IMR-90 (cell line): ENCODE data around the gene B4GALNT3. TPM values are rescaled to one million over a fixed set of nuclear protein-coding genes. Genes with fewer than 3 reads are reported as not detected.

Experiments
- ATAC-seq: fragments of 200-7000 bp; cut with Tn5 transposase; 2 replicates; pipeline ENCODE4 v1.9.1; 2020; ENCODE audit warnings: low read depth, mild to moderate bottlenecking, moderate library complexity
- BruUV-seq: library from RNA; stranded (reverse); fragments of 400-500 nt; replicated peaks from 2 replicates; lab custom pipeline; 2021; lab: Mats Ljungman, UMichigan
- CTCF ChIA-PET: fragments of 300-600 bp; formaldehyde crosslinking; extraction: SDS; loops from one replicate; lab custom pipeline; 2021; ENCODE audit warnings: antibody characterized with exemption; lab: Yijun Ruan, JAX
- POLR2A ChIA-PET: fragments of 300-600 bp; sonication (Branson Sonifier 250); formaldehyde crosslinking; loops from one replicate; lab custom pipeline; 2022; ENCODE audit warnings: antibody characterized with exemption; ENCODE audit not compliant: unreplicated experiment; lab: Charles Lee
- DNase-seq: peaks from one replicate; pipeline ENCODE4 v3.0.0; 2013
- H2AFZ ChIP-seq: replicated peaks from 2 replicates; pipeline ENCODE3; 2013; ENCODE audit warnings: low read length, mild to moderate bottlenecking; ENCODE audit not compliant: poor library complexity
- H2AK5ac ChIP-seq: 2 replicates; pipeline ENCODE4 v1.6.1; 2013; ENCODE audit warnings: low read depth, low read length, inconsistent platforms
- H2AK9ac ChIP-seq: replicated peaks from 2 replicates; pipeline ENCODE3; 2013; ENCODE audit warnings: mild to moderate bottlenecking, low read depth, low read length, moderate library complexity; ENCODE audit not compliant: poor library complexity
- H2BK120ac ChIP-seq: 2 replicates; pipeline ENCODE4 v1.6.1; 2013; ENCODE audit warnings: low read depth, low read length, inconsistent platforms
- H2BK15ac ChIP-seq: 3 replicates; pipeline ENCODE4 v1.6.1; 2013; ENCODE audit warnings: low read depth, low read length, inconsistent platforms
- H2BK20ac ChIP-seq: 2 replicates; pipeline ENCODE4 v1.6.1; 2013; ENCODE audit warnings: low read depth, mild to moderate bottlenecking, inconsistent platforms, low read length, moderate library complexity
- H2BK5ac ChIP-seq: 2 replicates; pipeline ENCODE4 v1.6.1; 2013; ENCODE audit warnings: mild to moderate bottlenecking, low read depth, low read length, inconsistent platforms; ENCODE audit not compliant: poor library complexity, severe bottlenecking
- H3K14ac ChIP-seq: replicated peaks from 2 replicates; pipeline ENCODE4 v1.6.1; 2013; ENCODE audit warnings: low read depth, low read length, inconsistent platforms
- H3K18ac ChIP-seq: 2 replicates; pipeline ENCODE4 v1.6.1; 2013; ENCODE audit warnings: low read depth, low read length, control low read depth
- H3K23ac ChIP-seq: 2 replicates; pipeline ENCODE4 v1.6.1; 2013; ENCODE audit warnings: low read depth, low read length, inconsistent platforms
- H3K27ac ChIP-seq: 2 replicates; pipeline ENCODE4 v1.5.1; 2013; ENCODE audit warnings: mild to moderate bottlenecking, control low read depth, low read length; ENCODE audit not compliant: insufficient read depth
- H3K27me3 ChIP-seq: 2 replicates; pipeline ENCODE4 v1.6.1; 2013; ENCODE audit warnings: low read length; ENCODE audit not compliant: control insufficient read depth, insufficient read depth
- H3K36me3 ChIP-seq: 2 replicates; pipeline ENCODE4 v1.6.1; 2013; ENCODE audit warnings: low read length, mixed read lengths; ENCODE audit not compliant: control insufficient read depth, insufficient read depth
- H3K4ac ChIP-seq: 2 replicates; pipeline ENCODE4 v1.6.1; 2013; ENCODE audit warnings: low read depth, low read length, inconsistent platforms
- H3K4me1 ChIP-seq: 2 replicates; pipeline ENCODE4 v1.6.1; 2013; ENCODE audit warnings: low read length, mixed read lengths; ENCODE audit not compliant: control insufficient read depth, insufficient read depth
- H3K4me2 ChIP-seq: 2 replicates; pipeline ENCODE4 v1.6.1; 2013; ENCODE audit warnings: low read depth, mild to moderate bottlenecking, control low read depth, low read length, moderate library complexity
- H3K4me3 ChIP-seq: 2 replicates; pipeline ENCODE4 v1.5.1; 2013; ENCODE audit warnings: low read depth, mild to moderate bottlenecking, control low read depth, low read length, moderate library complexity; ENCODE audit not compliant: insufficient read depth
- H3K56ac ChIP-seq: 2 replicates; pipeline ENCODE4 v1.6.1; 2013; ENCODE audit warnings: low read length, inconsistent platforms; ENCODE audit not compliant: insufficient read depth; ENCODE audit errors: extremely low read depth
- H3K79me1 ChIP-seq, 2 experiments: 2 replicates each; pipeline ENCODE4 v1.6.1; 2013; ENCODE audit warnings: low read length in 2 of 2, inconsistent platforms in 1 of 2, low read depth in 1 of 2
- H3K9ac ChIP-seq: 2 replicates; pipeline ENCODE4 v1.6.1; 2013; ENCODE audit warnings: low read depth, low read length, control low read depth
- H3K9me1 ChIP-seq: 2 replicates; pipeline ENCODE4 v1.6.1; 2013; ENCODE audit warnings: low read length, inconsistent platforms; ENCODE audit not compliant: insufficient read depth
- H3K9me3 ChIP-seq: 2 replicates; pipeline ENCODE4 v1.6.1; 2013; ENCODE audit warnings: low read length; ENCODE audit not compliant: control insufficient read depth, insufficient read depth
- H4K20me1 ChIP-seq: 2 replicates; pipeline ENCODE4 v1.6.1; 2013; ENCODE audit warnings: low read length, inconsistent platforms; ENCODE audit not compliant: insufficient read depth
- H4K5ac ChIP-seq: 2 replicates; pipeline ENCODE4 v1.6.1; 2013; ENCODE audit warnings: mild to moderate bottlenecking, low read depth, low read length, control low read depth
- H4K8ac ChIP-seq, 2 experiments: 2 replicates each; pipeline ENCODE4 v1.6.1; 2013; ENCODE audit warnings: low read depth in 2 of 2, low read length in 2 of 2, control low read depth in 1 of 2, inconsistent platforms in 1 of 2
- H4K91ac ChIP-seq: 2 replicates; pipeline ENCODE4 v1.6.1; 2013; ENCODE audit warnings: low read depth, low read length, inconsistent platforms; ENCODE audit not compliant: insufficient read depth
- CEBPB ChIP-seq: IDR thresholded peaks from 2 replicates; pipeline ENCODE4 v1.6.1; 2012; ENCODE audit warnings: low read depth, low read length, improper control_type of control experiment
- CHD1 ChIP-seq: IDR thresholded peaks from 2 replicates; pipeline ENCODE4 v1.6.1; 2012; ENCODE audit warnings: low read depth, low read length, improper control_type of control experiment
- CTCF ChIP-seq: conservative IDR thresholded peaks from 2 replicates; pipeline ENCODE4 v1.5.1; 2012; ENCODE audit warnings: mild to moderate bottlenecking, low read depth, low read length, improper control_type of control experiment
- MAFK ChIP-seq: IDR thresholded peaks from 2 replicates; pipeline ENCODE4 v1.6.1; 2012; ENCODE audit warnings: low read depth, low read length, improper control_type of control experiment
- MXI1 ChIP-seq: IDR thresholded peaks from 2 replicates; pipeline ENCODE4 v1.6.1; 2012; ENCODE audit warnings: low read depth, mild to moderate bottlenecking, low read length, moderate library complexity, borderline replicate concordance
- POLR2A ChIP-seq: IDR thresholded peaks from 2 replicates; pipeline ENCODE4 v1.6.1; 2012; ENCODE audit warnings: mild to moderate bottlenecking, low read depth, low read length
- RFX5 ChIP-seq: IDR thresholded peaks from 2 replicates; pipeline ENCODE4 v1.8.0; 2012; ENCODE audit warnings: low read depth, mild to moderate bottlenecking, low read length, moderate library complexity
- WGBS, 2 experiments: methylation state at CpG; one replicate each; pipeline versions ENCODE4 v1.1.5 to v1.1.7; 2013; ENCODE audit warnings: missing lambda C conversion rate in 2 of 2; ENCODE audit not compliant: insufficient read length in 1 of 2; ENCODE audit errors: extremely low coverage in 2 of 2; 5-methylcytosine and 5-hydroxymethylcytosine counted together
- dilution Hi-C: fragments of 300-500 bp; cut with HindIII; formaldehyde crosslinking; loops from one replicate; pipeline ENCODE4 v1.14.3; 2018; ENCODE audit warnings: low sequenced_read_pairs; ENCODE audit not compliant: unreplicated experiment
- in situ Hi-C: fragments of 300-500 bp; cut with MboI; formaldehyde crosslinking; loops from 3 replicates; pipeline ENCODE4 v1.14.3; 2019; ENCODE audit warnings: low sequenced_read_pairs, inconsistent platforms, mixed read lengths
- intact Hi-C: fragments of 100-400 bp; cut with micrococcal nuclease; formaldehyde crosslinking; loops from 2 replicates; pipeline ENCODE4 v1.10.0; 2022
- polyA plus RNA-seq, 3 experiments: library from polyadenylated mRNA; depleted of rRNA; stranded (reverse); fragments of >200 nt; gene quantifications; 2 replicates each; pipeline ENCODE4 v1.2.3, GENCODE V29; 2012; ENCODE audit warnings: low replicate concordance in 1 of 3
- total RNA-seq: library from RNA; depleted of rRNA; stranded (reverse); fragments of >200 nt; gene quantifications from 2 replicates; pipeline ENCODE4 v1.2.3, GENCODE V29; 2012
- TF ChIP-seq, protein P1 (sequence below): fragments of 150-350 bp; IDR thresholded peaks from 2 replicates; pipeline ENCODE4 v1.6.1; 2017; ENCODE audit warnings: mild to moderate bottlenecking, antibody characterized with exemption, low read length, low read depth

B4GALNT3 gene
- total and polyA plus RNA-seq, 2 of the 4 experiments (the other 2 are of a cell fraction): not detected

DNA sequence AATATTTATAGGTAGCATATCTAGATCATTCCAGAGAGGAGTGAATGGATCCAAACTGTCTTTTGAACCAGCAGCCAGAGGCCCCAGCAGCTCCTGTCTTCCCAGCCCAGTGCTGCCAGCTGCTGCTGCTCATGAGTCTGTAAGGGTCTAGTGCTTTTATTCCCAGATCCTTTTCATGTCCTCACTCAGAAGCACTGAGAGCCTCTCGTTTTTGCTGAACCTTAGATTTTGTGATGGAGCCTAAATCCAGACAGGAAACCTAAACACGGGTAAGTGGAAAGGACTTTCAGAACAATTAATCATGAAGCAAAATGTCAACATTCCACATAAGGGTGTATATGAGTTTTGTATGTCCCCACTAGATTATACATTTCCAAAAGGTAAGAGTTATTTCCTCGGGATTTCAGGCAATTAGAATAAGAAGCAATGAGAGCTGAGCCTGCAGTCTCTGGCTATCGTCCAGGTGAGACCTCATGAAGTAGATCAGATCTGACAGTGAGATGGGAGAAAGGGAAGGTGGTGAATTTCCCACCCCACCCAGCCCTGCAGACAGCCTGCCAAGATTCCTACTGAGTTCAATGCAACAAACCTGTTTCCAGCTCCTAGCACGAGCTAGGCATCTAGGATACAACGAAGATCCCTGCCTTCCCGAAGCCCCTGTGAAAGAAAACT, 119.1 kb downstream of the B4GALNT3 start (continued):
- no peak for TF ChIP-seq POLR2A

GRCh38 chr12:579420-580110, 119.8 kb downstream of the B4GALNT3 start:
- Histone ChIP-seq H3K9me1 (peaks cover 7% of the 10 kb centered on the region; the same call in 1 of the 2 replicates), H3K4ac (no peak overlapping the region), H3K27me3 (peaks cover 14% of the 10 kb centered on the region), H2BK20ac (no peak overlapping the region), H4K8ac (no peak overlapping the region), H2AFZ (no peak overlapping the region), H3K36me3 (no peaks in the 10 kb centered on the region), H3K79me1 (no peaks in the 10 kb centered on the region), H3K4me2 (no peak overlapping the region), H3K4me1 (peaks cover 3% of the 10 kb centered on the region; the same call in 1 of the 2 replicates), H4K91ac (no peak overlapping the region), H3K18ac (no peak overlapping the region), H2BK15ac (no peak overlapping the region), H4K20me1 (no peaks in the 10 kb centered on the region), H3K23ac (no peak overlapping the region), H3K9me3 (no peaks in the 10 kb centered on the region), H3K4me3 (no peak overlapping the region), H3K14ac (no peak overlapping the region), H3K9ac (no peak overlapping the region), H2BK120ac (no peak overlapping the region), H3K56ac (no peak overlapping the region), H4K5ac (no peak overlapping the region), H2BK5ac (no peak overlapping the region), H2AK9ac (no peak overlapping the region), H2AK5ac (no peak overlapping the region), H3K27ac (no peak overlapping the region)
- intact Hi-C loops (loop anchor here (5.0 to 10.0 kb wide), 3 partner anchors 275 to 1008 kb away; no protein-coding TSS in a partner anchor), dilution Hi-C loops (no loop called here), in situ Hi-C loops (loop anchor here (5.0 to 10.0 kb wide), 3 partner anchors 173 to 1005 kb away; partner anchors contain the start of gene WNK1)
- no TSS peak for BruUV-seq
- ChIA-PET CTCF (interaction anchor here (0.6 to 2.1 kb wide), 2 partner anchors 172 to 282 kb away, joined by 4 to 6 read pairs; no protein-coding TSS in a partner anchor), POLR2A (interaction anchor here (0.5 kb wide), 1 partner anchor 30 kb away, joined by 3 read pairs; no protein-coding TSS in a partner anchor)
- DNase-seq (no peak), ATAC-seq (no peak)
- TF ChIP-seq CTCF (no peak), CEBPB (no peak), RFX5 (no peak), MAFK (no peak), CHD1 (no peak), MXI1 (no peak)
- TF ChIP-seq, protein P1, sequence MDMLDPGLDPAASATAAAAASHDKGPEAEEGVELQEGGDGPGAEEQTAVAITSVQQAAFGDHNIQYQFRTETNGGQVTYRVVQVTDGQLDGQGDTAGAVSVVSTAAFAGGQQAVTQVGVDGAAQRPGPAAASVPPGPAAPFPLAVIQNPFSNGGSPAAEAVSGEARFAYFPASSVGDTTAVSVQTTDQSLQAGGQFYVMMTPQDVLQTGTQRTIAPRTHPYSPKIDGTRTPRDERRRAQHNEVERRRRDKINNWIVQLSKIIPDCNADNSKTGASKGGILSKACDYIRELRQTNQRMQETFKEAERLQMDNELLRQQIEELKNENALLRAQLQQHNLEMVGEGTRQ: no peak
- WGBS, 2 experiments: 56% methylated on average over 3 of the region's 9 CpGs; no CpG with 5 or more reads in 1 of the 2 experiments
